ENCODE data around the gene ANKRD44.

GRCh38 chr2:197264332-197264731 is 46.2 kb downstream of the ANKRD44 start:
- TF ChIP-seq TP53 (CRISPR knock-in tag; IDR thresholded peaks at IDR 0.05) (no peak), POLR2A (IDR thresholded peaks at IDR 0.05; ENCODE audit: low read length) (no peak), CTCF (IDR thresholded peaks at IDR 0.05) (no peak), MAX (IDR thresholded peaks at IDR 0.05) (no peak)

Data from A549 (cell line).